Caco-2 (cell line): ENCODE results near the gene RASGRP3. TPM values are rescaled to one million over a fixed set of nuclear protein-coding genes. Genes with fewer than 3 reads are reported as not detected.
A peak's percentile ranks its signal among the peaks of the same experiment; 100 is the strongest.

Experiments
- BruUV-seq: library from RNA; stranded (reverse); fragments of 400-500 nt; replicated peaks from 2 replicates; lab custom pipeline; 2021; lab: Mats Ljungman, UMichigan
- CTCF ChIA-PET: fragments of 300-600 bp; sonication (Branson Sonifier 250); formaldehyde crosslinking; loops from one replicate; lab custom pipeline; 2022; ENCODE audit warnings: antibody characterized with exemption; lab: Charles Lee
- POLR2A ChIA-PET: fragments of 300-600 bp; sonication (Branson Sonifier 250); formaldehyde crosslinking; loops from one replicate; lab custom pipeline; 2022; ENCODE audit warnings: antibody characterized with exemption; lab: Charles Lee
- DNase-seq, 2 experiments: peaks; one replicate each; pipeline versions ENCODE4 v3.0.0 to v3.0.0-alpha.2; 2020 to 2022
- H3K27me3 ChIP-seq: replicated peaks from 2 replicates; pipeline ENCODE4 v1.6.0; 2011; ENCODE audit warnings: low read length; ENCODE audit not compliant: control insufficient read depth, insufficient read depth
- H3K36me3 ChIP-seq: 2 replicates; pipeline ENCODE4 v1.5.1; 2011; ENCODE audit warnings: low read length; ENCODE audit not compliant: control insufficient read depth, insufficient read depth
- H3K4me1 ChIP-seq: fragments of 250-450 bp; sonication (Bioruptor Pico); 2 replicates; pipeline ENCODE4 v1.5.1; 2020; ENCODE audit warnings: mild to moderate bottlenecking
- H3K4me3 ChIP-seq: 2 replicates; pipeline ENCODE4 v1.5.1; 2011; ENCODE audit warnings: low read depth, mild to moderate bottlenecking, control low read depth, low read length
- H3K9me3 ChIP-seq: fragments of 250-450 bp; sonication (Bioruptor Pico); 2 replicates; pipeline ENCODE4 v1.5.1; 2020; ENCODE audit warnings: mild to moderate bottlenecking, moderate library complexity
- H3K27ac Mint-ChIP-seq: one replicate; pipeline ENCODE4 v1.8.0; 2022; ENCODE audit warnings: mixed read lengths; ENCODE audit not compliant: unreplicated experiment
- H3K27me3 Mint-ChIP-seq: one replicate; pipeline ENCODE4 v1.8.0; 2022; ENCODE audit warnings: mixed read lengths; ENCODE audit not compliant: insufficient read depth, unreplicated experiment
- H3K36me3 Mint-ChIP-seq: one replicate; pipeline ENCODE4 v1.8.0; 2022; ENCODE audit warnings: mild to moderate bottlenecking, mixed read lengths; ENCODE audit not compliant: insufficient read depth, unreplicated experiment
- H3K4me1 Mint-ChIP-seq: one replicate; pipeline ENCODE4 v1.8.0; 2022; ENCODE audit warnings: low read depth, mixed read lengths; ENCODE audit not compliant: unreplicated experiment
- H3K4me3 Mint-ChIP-seq: one replicate; pipeline ENCODE4 v1.8.0; 2022; ENCODE audit warnings: mild to moderate bottlenecking, moderate library complexity, mixed read lengths; ENCODE audit not compliant: unreplicated experiment
- H3K9me3 Mint-ChIP-seq: one replicate; pipeline ENCODE4 v1.8.0; 2022; ENCODE audit warnings: mixed read lengths; ENCODE audit not compliant: unreplicated experiment
- CTCF ChIP-seq, 2 experiments: fragments of 200-600 bp in 1 of 2; IDR thresholded peaks; 1 replicate in 1 of 2; 2 replicates in 1 of 2; pipeline versions ENCODE4 v1.5.1 to v1.8.0; 2011 to 2022; ENCODE audit warnings: antibody characterized with exemption in 1 of 2, control low read depth in 1 of 2, inconsistent platforms in 1 of 2, low read depth in 1 of 2, low read length in 1 of 2, mild to moderate bottlenecking in 1 of 2, moderate library complexity in 1 of 2; ENCODE audit not compliant: insufficient read depth in 1 of 2, severe bottlenecking in 1 of 2, unreplicated experiment in 1 of 2
- intact Hi-C: fragments of 100-400 bp; cut with micrococcal nuclease; formaldehyde crosslinking; loops from one replicate; pipeline ENCODE4 v1.10.0; 2022; ENCODE audit not compliant: unreplicated experiment
- total RNA-seq: library from RNA; stranded (reverse); gene quantifications from 2 replicates; pipeline ENCODE4 v1.2.3, GENCODE V29; 2022

The RASGRP3 gene
- total RNA-seq, 1 experiment from 2014 or later: 9.2 TPM

GRCh38 chr2:33452545-33452944 lies 23.9 kb upstream of the RASGRP3 start:
- ChIA-PET POLR2A (no interaction called here), CTCF (no interaction called here)
- Mint-ChIP-seq H3K9me3 (peaks cover 13% of the 10 kb centered on the region), H3K4me1 (peaks cover 7% of the 10 kb centered on the region), H3K27ac (no peak overlapping the region), H3K4me3 (no peak overlapping the region), H3K27me3 (no peaks in the 10 kb centered on the region), H3K36me3 (no peaks in the 10 kb centered on the region)
- Histone ChIP-seq H3K4me1 (no peaks in the 10 kb centered on the region), H3K9me3 (peaks cover 4% of the 10 kb centered on the region; the same call in 1 of the 2 replicates), H3K27me3 (no peaks in the 10 kb centered on the region), H3K36me3 (no peaks in the 10 kb centered on the region), H3K4me3 (no peak overlapping the region)
- no peak for DNase-seq
- intact Hi-C loops: no loop called here
- no peak for TF ChIP-seq CTCF (IDR thresholded peaks at IDR 0.05; ENCODE audit: insufficient read depth in 1 of 2, low read depth in 1 of 2, low read length in 1 of 2, severe bottlenecking in 1 of 2, unreplicated experiment in 1 of 2)
- no TSS peak for BruUV-seq

DNA sequence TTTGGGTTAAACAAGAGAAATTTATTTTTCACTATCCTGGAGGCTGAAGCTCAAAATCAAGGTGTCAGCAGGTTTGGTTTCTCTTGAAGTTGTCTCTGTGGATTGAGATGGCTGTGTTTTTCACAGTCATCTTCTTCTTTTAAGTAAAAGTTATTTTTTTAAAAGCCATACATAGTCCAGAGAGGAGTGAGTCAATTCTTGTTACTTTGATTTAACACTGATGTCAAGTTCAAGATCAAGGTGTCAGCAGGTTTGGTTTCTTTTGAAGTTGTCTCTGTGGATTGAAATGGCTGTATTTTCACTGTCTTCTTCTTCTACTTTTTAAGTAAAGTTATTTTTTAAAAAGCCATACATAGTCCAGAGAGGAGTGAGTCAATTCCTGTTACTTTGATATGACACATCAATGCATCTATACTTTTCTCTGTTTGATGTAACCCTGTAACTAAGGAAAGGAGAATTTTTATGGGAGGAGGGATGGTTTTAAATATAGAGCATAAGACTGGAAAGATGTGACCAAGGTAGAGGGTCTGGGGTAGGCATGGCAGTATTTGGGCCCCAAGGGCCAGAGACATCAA lies 22.5 kb upstream of the RASGRP3 start:
- no peak overlapping the region for H3K27ac Mint-ChIP-seq
- H3K4me1 Mint-ChIP-seq: peaks cover 7% of the 10 kb centered on the region
- peaks cover 13% of the 10 kb centered on the region for H3K9me3 Mint-ChIP-seq
- no peaks in the 10 kb centered on the region for H3K27me3 Mint-ChIP-seq
- ChIA-PET POLR2A (no interaction called here), CTCF (no interaction called here)
- intact Hi-C loops: no loop called here
- Histone ChIP-seq H3K4me3 (no peak overlapping the region), H3K27me3 (no peaks in the 10 kb centered on the region), H3K9me3 (peaks cover 4% of the 10 kb centered on the region; the same call in 1 of the 2 replicates), H3K36me3 (no peaks in the 10 kb centered on the region), H3K4me1 (no peaks in the 10 kb centered on the region)
- no peak overlapping the region for H3K4me3 Mint-ChIP-seq
- BruUV-seq: no TSS peak
- no peaks in the 10 kb centered on the region for H3K36me3 Mint-ChIP-seq
- no peak for DNase-seq
- no peak for TF ChIP-seq CTCF (IDR thresholded peaks at IDR 0.05; ENCODE audit: insufficient read depth in 1 of 2, low read depth in 1 of 2, low read length in 1 of 2, severe bottlenecking in 1 of 2, unreplicated experiment in 1 of 2)

- no peak overlapping the region for H3K4me3 ChIP-seq
- no peaks in the 10 kb centered on the region for H3K4me1 ChIP-seq
- TF ChIP-seq CTCF (IDR thresholded peaks at IDR 0.05; ENCODE audit: insufficient read depth in 1 of 2, low read depth in 1 of 2, low read length in 1 of 2, severe bottlenecking in 1 of 2, unreplicated experiment in 1 of 2): no peak
- Mint-ChIP-seq H3K9me3 (no peaks in the 10 kb centered on the region), H3K4me3 (no peak overlapping the region), H3K27ac (no peak overlapping the region), H3K27me3 (no peaks in the 10 kb centered on the region), H3K36me3 (no peaks in the 10 kb centered on the region), H3K4me1 (peaks cover 1% of the 10 kb centered on the region)
- peak in 1 of 2 experiments; percentile 26 for DNase-seq
- intact Hi-C loops: no loop called here
- ChIA-PET CTCF (interaction anchor here (1.0 kb wide), 1 partner anchor 18 kb away, joined by 3 read pairs; no protein-coding TSS in a partner anchor), POLR2A (no interaction called here)
- no peaks in the 10 kb centered on the region for H3K27me3 ChIP-seq
- no peaks in the 10 kb centered on the region for H3K9me3 ChIP-seq
- no TSS peak for BruUV-seq
- no peaks in the 10 kb centered on the region for H3K36me3 ChIP-seq
Measured at GRCh38 chr2:33457556-33458247, 18.7 kb upstream of the RASGRP3 start.
